PC-9 (cell line): Measurements from ENCODE around the gene SLC35G6. TPM values are rescaled to one million over a fixed set of nuclear protein-coding genes. Genes with fewer than 3 reads are reported as not detected.
A peak's percentile ranks its signal among the peaks of the same experiment; 100 is the strongest.

Experiments used
- BruUV-seq: library from RNA; stranded (reverse); fragments of 400-500 nt; replicated peaks from 2 replicates; lab custom pipeline; 2021; lab: Mats Ljungman, UMichigan
- CTCF ChIA-PET: fragments of 300-600 bp; sonication (Branson Sonifier 250); formaldehyde crosslinking; loops from one replicate; lab custom pipeline; 2022; ENCODE audit warnings: antibody characterized with exemption; lab: Charles Lee
- POLR2A ChIA-PET: fragments of 300-600 bp; sonication (Branson Sonifier 250); formaldehyde crosslinking; loops from one replicate; lab custom pipeline; 2022; ENCODE audit warnings: antibody characterized with exemption; ENCODE audit not compliant: unreplicated experiment; lab: Charles Lee
- DNase-seq, 2 experiments: peaks; one replicate each; pipeline versions ENCODE4 v3.0.0 to v3.0.0-alpha.2; 2015 to 2022; ENCODE audit warnings: mixed read lengths in 1 of 2
- H2AFZ ChIP-seq: fragments of 200-600 bp; sonication (generic); 2 replicates; pipeline ENCODE4 v1.8.1; 2017; ENCODE audit warnings: antibody characterized with exemption
- H3F3A ChIP-seq: fragments of 200-600 bp; sonication (generic); 2 replicates; pipeline ENCODE4 v1.8.1; 2017; ENCODE audit warnings: antibody characterized with exemption, mild to moderate bottlenecking, low read depth; ENCODE audit not compliant: insufficient read depth
- H3K27ac ChIP-seq: fragments of 200-600 bp; sonication (generic); 2 replicates; pipeline ENCODE4 v1.6.1; 2016; ENCODE audit warnings: mixed run types
- H3K27me3 ChIP-seq: fragments of 200-600 bp; sonication (generic); 2 replicates; pipeline ENCODE4 v1.6.1; 2016; ENCODE audit warnings: low read depth, mixed run types; ENCODE audit not compliant: insufficient read depth
- H3K36me3 ChIP-seq: fragments of 200-600 bp; sonication (generic); 2 replicates; pipeline ENCODE4 v1.6.1; 2016; ENCODE audit warnings: low read depth, mixed run types
- H3K4me1 ChIP-seq: fragments of 200-600 bp; sonication (generic); replicated peaks from 2 replicates; pipeline ENCODE4 v1.6.1; 2016; ENCODE audit warnings: mixed run types; ENCODE audit not compliant: insufficient read depth
- H3K4me2 ChIP-seq: fragments of 200-600 bp; sonication (generic); 2 replicates; pipeline ENCODE4 v1.6.1; 2017; ENCODE audit warnings: mixed run types
- H3K4me3 ChIP-seq: fragments of 200-600 bp; sonication (generic); 2 replicates; pipeline ENCODE4 v1.6.1; 2016; ENCODE audit warnings: mixed run types
- H3K79me2 ChIP-seq: fragments of 200-600 bp; sonication (generic); 2 replicates; pipeline ENCODE4 v1.6.1; 2017; ENCODE audit warnings: low read depth, mixed run types
- H3K9me2 ChIP-seq: fragments of 200-600 bp; sonication (generic); 2 replicates; pipeline ENCODE4 v1.8.1; 2017; ENCODE audit warnings: mild to moderate bottlenecking; ENCODE audit not compliant: insufficient read depth
- H3K9me3 ChIP-seq: fragments of 200-600 bp; sonication (generic); 2 replicates; pipeline ENCODE4 v1.8.1; 2016; ENCODE audit warnings: low read depth; ENCODE audit not compliant: insufficient read depth
- H4K20me1 ChIP-seq: fragments of 200-600 bp; sonication (generic); 2 replicates; pipeline ENCODE4 v1.8.1; 2017; ENCODE audit not compliant: insufficient read depth
- CTCF ChIP-seq: fragments of 200-600 bp; sonication (generic); conservative IDR thresholded peaks from 2 replicates; pipeline ENCODE4 v1.6.1; 2017; ENCODE audit warnings: mixed run types, antibody characterized with exemption, mild to moderate bottlenecking, moderate library complexity
- EZH2 ChIP-seq: fragments of 200-600 bp; sonication (generic); IDR thresholded peaks from 2 replicates; pipeline ENCODE4 v1.8.0; 2017; ENCODE audit warnings: antibody characterized with exemption, low read depth
- intact Hi-C: fragments of 100-400 bp; cut with micrococcal nuclease; formaldehyde crosslinking; loops from one replicate; pipeline ENCODE4 v1.10.0; 2022; ENCODE audit not compliant: unreplicated experiment
- total RNA-seq: library from RNA; stranded (reverse); gene quantifications from 2 replicates; pipeline ENCODE4 v1.2.3, GENCODE V29; 2021

Gene SLC35G6
- total RNA-seq, 1 experiment from 2014 or later = not detected

GRCh38 chr17:7437950-7438614, 43.2 kb upstream of the SLC35G6 start:
- no peaks in the 10 kb centered on the region for H3K9me3 ChIP-seq
- ChIA-PET POLR2A (interaction anchor here (0.6 kb wide), 2 partner anchors 145 to 250 kb away, joined by 6 to 7 read pairs; no protein-coding TSS in a partner anchor), CTCF (no interaction called here)
- intact Hi-C loops = loop anchor here (1.0 to 5.0 kb wide), 3 partner anchors 43 to 123 kb away; partner anchors contain the start of genes PLSCR3 and SENP3
- no peaks in the 10 kb centered on the region for H3K36me3 ChIP-seq
- peak in 1 of 2 experiments; percentile 84 for DNase-seq
- H3K4me2 ChIP-seq = peak overlapping the region; percentile 90
- TF ChIP-seq CTCF = no peak
- 0 out of 2 replicates have a peak, but pooled peaks cover 7% of the 10 kb centered on the region for H3K4me1 ChIP-seq
- peak overlapping the region; percentile 11; the same call in 1 of the 2 replicates for H3K4me3 ChIP-seq
- BruUV-seq = no TSS peak
- H4K20me1 ChIP-seq = no peaks in the 10 kb centered on the region
- no peaks in the 10 kb centered on the region for H3K9me2 ChIP-seq
- H3K79me2 ChIP-seq = peaks cover 8% of the 10 kb centered on the region; the same call in 1 of the 2 replicates
- no peak overlapping the region for H2AFZ ChIP-seq
- peaks cover 13% of the 10 kb centered on the region; the same call in 1 of the 2 replicates for H3F3A ChIP-seq
- no peak overlapping the region for H3K27ac ChIP-seq
- H3K27me3 ChIP-seq = no peaks in the 10 kb centered on the region

- Histone ChIP-seq H3K36me3 (no peaks in the 10 kb centered on the region), H3K79me2 (peaks cover 8% of the 10 kb centered on the region; the same call in 1 of the 2 replicates), H3K27me3 (no peaks in the 10 kb centered on the region), H3K9me3 (no peaks in the 10 kb centered on the region), H3K9me2 (no peaks in the 10 kb centered on the region), H3K4me3 (peak overlapping the region; percentile 71), H3K4me2 (peak overlapping the region; percentile 90), H3K27ac (no peak overlapping the region), H4K20me1 (no peaks in the 10 kb centered on the region), H2AFZ (no peak overlapping the region), H3F3A (peaks cover 13% of the 10 kb centered on the region; the same call in 1 of the 2 replicates), H3K4me1 (peaks cover 9% of the 10 kb centered on the region; the same call in 1 of the 2 replicates)
- TF ChIP-seq EZH2 (no peak), CTCF (no peak)
- CTCF ChIA-PET = no interaction called here
- DNase-seq = no peak
- POLR2A ChIA-PET = interaction anchor here (0.6 to 0.8 kb wide), 2 partner anchors 20 to 249 kb away, joined by 6 to 21 read pairs; no protein-coding TSS in a partner anchor
- BruUV-seq = no TSS peak
- intact Hi-C loops = loop anchor here (1.0 to 5.0 kb wide), 2 partner anchors 63 to 122 kb away; partner anchors contain the start of gene SENP3
These were observed 42.4 kb upstream of the SLC35G6 start for GRCh38 chr17:7438656-7439460.

- POLR2A ChIA-PET = interaction anchor here (0.8 kb wide), 1 partner anchor 20 kb away, joined by 21 read pairs; no protein-coding TSS in a partner anchor
- DNase-seq = peak in 1 of 2 experiments; percentile 31
- peaks cover 17% of the 10 kb centered on the region for H3K4me1 ChIP-seq
- no peaks in the 10 kb centered on the region for H3K27me3 ChIP-seq
- no peaks in the 10 kb centered on the region for H4K20me1 ChIP-seq
- CTCF ChIA-PET = no interaction called here
- peaks cover 8% of the 10 kb centered on the region; the same call in 1 of the 2 replicates for H3K79me2 ChIP-seq
- no peaks in the 10 kb centered on the region for H3K9me3 ChIP-seq
- no peaks in the 10 kb centered on the region for H3K9me2 ChIP-seq
- BruUV-seq = no TSS peak
- intact Hi-C loops = loop anchor here (5.0 kb wide), 1 partner anchor 63 kb away; no protein-coding TSS in a partner anchor
- H3K4me2 ChIP-seq = peak within 1 kb of the TSS; percentile 90
- H3K36me3 ChIP-seq = no peaks in the 10 kb centered on the region
- H3K27ac ChIP-seq = no peak within 1 kb of the TSS
- H3F3A ChIP-seq = peaks cover 13% of the 10 kb centered on the region; the same call in 1 of the 2 replicates
- TF ChIP-seq EZH2 (no peak), CTCF (no peak)
- peak within 1 kb of the TSS; percentile 78 for H2AFZ ChIP-seq
- peak within 1 kb of the TSS; percentile 71 for H3K4me3 ChIP-seq
These were observed 41.7 kb upstream of the SLC35G6 start, which contains the start of gene FGF11 for GRCh38 chr17:7439462-7440112. FGF11 (plus strand) TSS chr17:7439512; CDS start chr17:7439621, 109 bp downstream.
